Breast epithelium (tissue), 3 donors: ENCODE measurements around the gene FBLN1.

ENCODE experiments used
- POLR2A ChIP-seq: fragments of 450-650 bp; IDR thresholded peaks from one replicate; pipeline ENCODE4 v1.6.1; 2016; ENCODE audit warnings: antibody characterized with exemption, mild to moderate bottlenecking, moderate library complexity
- POLR2AphosphoS5 ChIP-seq, 3 donors: sonication (generic); formaldehyde crosslinking; IDR thresholded peaks; one replicate each; pipeline ENCODE4 v1.6.1; 2017; ENCODE audit warnings: antibody characterized with exemption in 3 of 3
- TF ChIP-seq, protein P1 (sequence below), 3 donors: fragments of 450-650 bp; IDR thresholded peaks; one replicate each; pipeline ENCODE4 v1.5.1; 2016 to 2017; ENCODE audit warnings: antibody characterized with exemption in 3 of 3, mild to moderate bottlenecking in 3 of 3, moderate library complexity in 3 of 3

DNA sequence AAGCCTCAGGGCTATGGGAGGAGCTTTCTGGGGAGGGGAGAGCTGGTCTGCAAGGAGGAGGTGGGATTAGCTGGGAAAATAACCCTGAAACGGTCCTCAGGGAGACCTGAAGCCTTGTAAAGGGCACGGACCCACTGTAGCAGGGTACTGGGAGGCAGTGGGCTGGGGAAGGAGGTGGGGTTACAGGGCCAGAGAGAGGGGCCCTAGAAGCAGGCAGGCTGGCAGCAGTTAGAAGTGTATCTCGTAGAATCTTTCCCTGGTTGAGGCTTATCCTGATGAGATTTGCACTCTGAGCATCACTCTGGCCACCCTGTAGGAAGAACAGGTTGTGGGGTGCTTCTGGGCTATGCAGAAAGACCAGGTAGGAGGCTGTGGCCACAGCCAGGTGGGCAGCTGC, 29.6 kb downstream of the FBLN1 start:
- TF ChIP-seq POLR2A (no peak), POLR2AphosphoS5 (IDR thresholded peaks at IDR 0.05) (no peak)
- TF ChIP-seq, protein P1, sequence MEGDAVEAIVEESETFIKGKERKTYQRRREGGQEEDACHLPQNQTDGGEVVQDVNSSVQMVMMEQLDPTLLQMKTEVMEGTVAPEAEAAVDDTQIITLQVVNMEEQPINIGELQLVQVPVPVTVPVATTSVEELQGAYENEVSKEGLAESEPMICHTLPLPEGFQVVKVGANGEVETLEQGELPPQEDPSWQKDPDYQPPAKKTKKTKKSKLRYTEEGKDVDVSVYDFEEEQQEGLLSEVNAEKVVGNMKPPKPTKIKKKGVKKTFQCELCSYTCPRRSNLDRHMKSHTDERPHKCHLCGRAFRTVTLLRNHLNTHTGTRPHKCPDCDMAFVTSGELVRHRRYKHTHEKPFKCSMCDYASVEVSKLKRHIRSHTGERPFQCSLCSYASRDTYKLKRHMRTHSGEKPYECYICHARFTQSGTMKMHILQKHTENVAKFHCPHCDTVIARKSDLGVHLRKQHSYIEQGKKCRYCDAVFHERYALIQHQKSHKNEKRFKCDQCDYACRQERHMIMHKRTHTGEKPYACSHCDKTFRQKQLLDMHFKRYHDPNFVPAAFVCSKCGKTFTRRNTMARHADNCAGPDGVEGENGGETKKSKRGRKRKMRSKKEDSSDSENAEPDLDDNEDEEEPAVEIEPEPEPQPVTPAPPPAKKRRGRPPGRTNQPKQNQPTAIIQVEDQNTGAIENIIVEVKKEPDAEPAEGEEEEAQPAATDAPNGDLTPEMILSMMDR (IDR thresholded peaks at IDR 0.05) = no peak
